ENCODE data around the gene ICAM3.
"Not testable (repeated sequence)": the region's sequence is repeated elsewhere in the genome, so short reads cannot be mapped to it uniquely, and the experiment has no call there.

The ICAM3 gene

DNA sequence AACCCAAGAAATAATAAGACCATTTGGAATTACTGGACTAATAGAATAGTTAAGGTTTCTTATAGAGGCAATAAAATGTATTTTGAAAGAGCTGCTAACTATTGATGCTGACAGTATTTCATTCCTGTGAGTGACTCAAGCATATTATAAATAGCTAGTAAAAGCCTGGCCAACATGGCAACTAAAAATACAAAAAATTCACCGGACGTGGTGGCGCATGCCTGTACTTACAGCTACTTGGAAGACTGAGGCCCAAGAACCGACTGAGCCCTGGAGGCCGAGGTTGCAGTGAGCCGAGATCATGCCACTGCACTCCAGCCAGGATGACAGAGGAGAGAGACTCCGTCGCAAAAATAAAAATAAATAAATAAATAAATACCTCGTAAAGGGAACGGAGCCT is 5.4 kb upstream of the ICAM3 start:
- DNase-seq: no peak

DNA sequence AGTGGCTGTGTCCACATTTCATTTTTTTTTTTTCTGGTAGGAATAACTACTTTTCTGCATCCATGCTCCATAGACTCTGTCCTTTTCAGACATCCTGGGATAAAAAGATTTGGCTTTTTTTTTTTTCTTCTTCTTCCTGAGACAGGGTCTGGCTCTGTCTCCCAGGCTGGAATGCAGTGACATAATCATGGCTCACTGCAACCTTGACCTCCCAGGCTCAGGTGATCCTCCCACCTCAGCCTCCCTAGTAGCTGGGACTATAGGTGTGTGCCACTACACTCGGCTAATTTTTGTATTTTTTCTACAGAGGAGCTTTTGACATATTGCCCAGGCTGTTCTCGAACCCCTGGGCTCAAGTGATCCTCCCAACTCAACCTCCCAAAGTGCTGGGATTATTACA is 4.1 kb upstream of the ICAM3 start:
- no peak for DNase-seq

DNA sequence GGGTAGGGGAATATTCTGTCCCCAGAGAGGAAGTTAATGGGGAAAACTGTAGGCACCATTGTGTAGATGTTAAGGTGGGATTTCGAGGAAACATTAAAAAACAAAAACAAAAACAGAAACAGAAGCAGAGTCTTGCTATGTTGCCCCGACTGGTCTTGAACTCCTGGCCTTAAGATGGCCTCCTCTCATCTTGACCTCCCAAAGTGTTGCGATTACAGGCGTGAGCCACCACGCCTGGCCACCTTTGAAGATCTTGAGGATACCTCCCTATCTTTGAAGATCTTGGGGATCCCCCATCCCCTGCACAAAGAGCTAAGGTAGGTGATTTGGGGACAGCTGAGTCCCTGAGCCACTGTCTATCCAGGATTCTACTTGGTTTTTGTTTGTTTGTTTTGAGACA is 553 bp upstream of the ICAM3 start:
- no peak for DNase-seq

DNA sequence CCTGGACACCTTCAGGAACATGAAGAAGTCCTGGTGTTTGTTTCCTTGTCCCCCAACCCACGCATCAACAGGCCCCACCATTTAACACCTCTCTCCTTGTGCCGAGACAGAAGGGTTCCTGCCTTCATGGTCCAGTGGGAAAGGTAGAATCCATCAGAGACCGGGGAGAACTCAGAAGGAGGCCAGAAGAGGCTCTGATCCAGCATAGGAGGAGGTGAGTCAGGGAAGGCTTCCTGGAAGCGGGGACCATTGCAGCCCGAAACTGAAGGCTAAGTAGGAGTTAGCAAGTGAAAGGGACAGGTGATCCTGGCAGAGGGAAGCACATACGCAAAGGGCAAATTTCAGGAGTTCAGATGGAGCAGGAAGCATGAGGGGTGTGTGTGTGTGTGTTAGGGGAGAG is 484 bp downstream of the ICAM3 start:
- no peak for DNase-seq

DNA sequence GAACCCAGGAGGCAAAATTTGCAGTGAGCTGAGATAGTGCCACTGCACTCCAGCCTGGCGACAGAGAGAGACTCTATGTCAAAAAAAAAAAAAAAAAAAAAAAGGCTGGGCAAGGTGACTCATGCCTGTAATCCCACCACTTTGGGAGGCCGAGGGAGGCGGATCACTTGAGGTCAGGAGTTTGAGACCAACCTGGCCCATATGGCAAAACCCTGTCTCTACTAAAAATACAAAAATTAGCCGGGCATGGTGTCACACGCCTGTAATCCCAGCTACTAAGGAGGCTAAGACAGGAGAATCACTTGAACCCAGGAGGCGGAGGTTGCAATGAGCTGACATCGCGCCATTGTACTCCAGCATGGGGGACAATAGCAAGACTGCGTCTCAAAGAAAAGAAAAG is 2.7 kb downstream of the ICAM3 start:
- not testable (repeated sequence) for DNase-seq

DNA sequence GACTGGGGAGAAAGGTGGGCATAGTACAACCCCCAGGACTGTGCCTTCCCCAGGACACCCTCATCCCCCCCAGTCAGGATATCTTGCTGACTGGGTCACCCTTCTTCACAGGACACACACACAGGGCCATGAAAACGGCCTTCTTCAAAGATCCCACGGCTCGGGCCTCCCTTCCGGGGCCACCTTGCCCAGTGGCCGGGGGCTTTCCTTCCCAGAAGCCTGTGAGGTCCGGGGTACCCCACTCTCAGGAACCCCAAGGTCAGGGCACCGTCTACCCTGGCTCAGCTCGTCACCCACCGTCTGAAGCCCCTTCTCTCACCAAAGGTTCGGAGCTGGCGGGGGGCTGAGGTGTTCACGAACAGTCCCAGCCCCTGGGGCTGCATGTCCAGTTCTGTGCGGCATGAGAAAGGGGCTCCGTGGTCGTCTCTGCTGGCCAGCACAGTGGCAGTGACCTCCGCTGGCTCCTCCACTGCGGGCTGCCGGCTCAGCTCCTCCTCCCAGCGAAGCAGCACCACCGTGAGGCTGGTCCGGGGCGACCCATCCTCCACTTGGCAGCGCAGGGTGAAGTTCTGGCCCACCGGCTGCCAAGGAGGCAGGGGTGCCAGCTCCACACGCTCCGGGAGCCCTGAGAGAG is 4.0 kb downstream of the ICAM3 start:
- DNase-seq: no peak

DNA sequence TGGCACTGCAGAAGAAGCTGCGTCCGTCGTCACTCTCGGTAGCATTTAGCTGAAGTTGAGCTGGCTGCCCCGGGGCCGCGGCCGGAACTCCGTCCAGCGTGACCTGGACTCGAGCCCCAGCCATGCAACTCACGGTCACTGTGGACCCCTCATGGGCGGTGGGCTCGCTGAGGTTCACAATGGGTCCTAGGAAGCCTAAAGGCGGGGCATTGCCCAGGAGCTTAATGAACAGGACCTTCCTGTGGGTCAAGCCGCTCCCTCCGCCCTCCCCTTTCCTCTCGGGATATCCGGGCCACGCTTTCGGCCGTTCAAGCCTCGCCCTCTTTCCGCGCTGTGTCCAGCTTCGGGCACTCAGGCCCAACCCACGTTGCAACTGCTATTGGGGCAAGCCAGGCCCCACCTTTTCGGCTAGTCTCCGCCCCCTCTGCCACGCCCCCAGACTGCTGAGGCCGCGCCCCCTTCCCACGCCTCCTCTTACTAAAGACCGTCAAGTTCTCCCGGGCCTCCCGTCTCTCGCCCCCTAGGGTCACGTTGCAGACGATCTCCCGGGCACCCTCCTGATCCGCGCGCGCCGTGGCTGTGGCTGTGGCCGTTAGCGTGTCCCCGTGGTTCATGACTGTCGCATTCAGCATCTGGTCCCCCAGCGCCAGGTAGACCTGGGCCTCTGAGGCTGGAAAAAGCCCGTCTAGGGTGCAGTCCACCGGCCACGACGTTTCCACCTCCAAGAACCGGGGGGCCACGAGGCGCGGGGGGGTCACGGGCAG is 4.7 kb downstream of the ICAM3 start:
- peak; percentile 51 to 74 (median 55) for DNase-seq

DNA sequence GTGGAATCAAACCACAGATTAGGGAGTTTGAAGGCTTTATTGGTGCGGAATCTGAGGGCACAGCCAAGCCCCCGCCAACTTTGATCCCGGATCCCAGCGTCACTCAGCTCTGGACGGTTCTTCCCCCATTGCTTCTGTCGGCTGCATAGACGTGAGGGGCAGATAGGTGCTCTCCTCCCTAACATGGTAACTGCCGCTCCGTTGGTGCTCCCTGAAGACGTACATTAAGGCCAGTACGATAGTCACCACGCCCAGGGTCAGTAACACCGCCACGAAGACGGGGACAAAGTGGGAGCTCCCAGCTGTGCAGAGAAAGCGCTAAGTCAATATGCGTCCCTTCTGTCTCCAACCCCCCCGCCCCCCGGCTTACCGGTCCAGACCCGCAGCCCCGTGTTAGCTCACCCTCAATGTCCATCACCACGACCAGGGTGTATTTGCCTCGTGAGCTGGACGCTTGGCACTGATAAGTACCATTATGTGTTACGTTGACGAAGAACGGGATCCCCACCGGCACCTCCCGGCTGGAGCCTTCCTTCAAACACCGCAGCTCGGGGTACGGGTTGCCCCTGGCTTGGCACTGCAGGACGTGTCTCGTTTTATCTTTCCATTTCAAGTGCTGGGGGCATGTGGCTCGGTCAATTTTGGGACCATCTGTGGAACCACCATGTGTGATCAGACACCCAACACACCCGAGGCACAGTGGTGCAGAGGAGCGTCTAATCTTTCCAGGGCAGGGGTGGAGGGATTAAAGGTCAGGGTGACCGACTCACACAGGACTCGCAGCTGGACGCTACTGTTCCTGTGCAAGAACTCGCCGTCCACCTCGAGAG is 5.5 kb downstream of the ICAM3 start:
- DNase-seq: no peak

DNA sequence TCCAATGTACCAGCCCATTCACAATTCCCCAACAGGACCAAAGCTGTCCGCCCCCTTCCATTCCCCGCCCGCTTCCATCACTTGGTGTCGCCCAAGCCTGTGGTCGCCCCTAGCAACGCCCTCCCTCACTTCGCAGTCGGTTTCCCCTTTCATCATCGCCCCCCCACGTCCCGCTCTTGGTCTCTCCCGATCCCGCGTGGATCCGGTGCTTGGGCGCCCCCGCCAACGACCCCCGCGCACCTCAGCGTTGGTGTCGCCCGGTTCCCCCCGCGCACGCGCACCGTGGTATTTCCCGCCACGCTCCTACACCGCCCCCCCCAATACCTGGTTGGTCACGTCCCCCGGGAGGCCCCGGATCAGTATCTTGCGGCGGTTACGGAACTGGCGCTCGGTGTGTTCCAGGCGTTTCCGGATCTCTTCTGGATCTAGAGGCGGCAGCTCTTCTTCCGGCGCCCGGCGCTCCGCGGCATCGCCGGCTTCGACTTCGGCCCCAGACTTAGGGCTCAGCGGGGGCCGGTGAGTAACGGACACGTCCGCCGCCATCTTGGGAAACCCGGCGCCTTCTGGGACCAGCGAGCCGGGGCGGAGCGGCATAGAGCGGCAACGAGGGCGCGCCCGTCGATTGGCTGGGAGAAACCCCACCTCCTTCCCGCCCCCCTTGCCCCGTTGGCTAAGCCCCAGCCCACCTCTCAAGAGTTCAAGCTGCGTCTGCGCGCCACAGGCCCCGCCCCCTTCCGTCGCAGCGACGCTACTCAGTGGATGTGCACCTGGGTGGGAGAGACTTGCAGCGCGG is 6.3 kb downstream of the ICAM3 start, which contains the start of gene RAVER1:
RAVER1 (minus strand) TSS at position 565 of the 793 bp plus-strand sequence; CDS start at position 543, 22 bp downstream.
- DNase-seq: peak; percentile 98 to 99 (median 98)

DNA sequence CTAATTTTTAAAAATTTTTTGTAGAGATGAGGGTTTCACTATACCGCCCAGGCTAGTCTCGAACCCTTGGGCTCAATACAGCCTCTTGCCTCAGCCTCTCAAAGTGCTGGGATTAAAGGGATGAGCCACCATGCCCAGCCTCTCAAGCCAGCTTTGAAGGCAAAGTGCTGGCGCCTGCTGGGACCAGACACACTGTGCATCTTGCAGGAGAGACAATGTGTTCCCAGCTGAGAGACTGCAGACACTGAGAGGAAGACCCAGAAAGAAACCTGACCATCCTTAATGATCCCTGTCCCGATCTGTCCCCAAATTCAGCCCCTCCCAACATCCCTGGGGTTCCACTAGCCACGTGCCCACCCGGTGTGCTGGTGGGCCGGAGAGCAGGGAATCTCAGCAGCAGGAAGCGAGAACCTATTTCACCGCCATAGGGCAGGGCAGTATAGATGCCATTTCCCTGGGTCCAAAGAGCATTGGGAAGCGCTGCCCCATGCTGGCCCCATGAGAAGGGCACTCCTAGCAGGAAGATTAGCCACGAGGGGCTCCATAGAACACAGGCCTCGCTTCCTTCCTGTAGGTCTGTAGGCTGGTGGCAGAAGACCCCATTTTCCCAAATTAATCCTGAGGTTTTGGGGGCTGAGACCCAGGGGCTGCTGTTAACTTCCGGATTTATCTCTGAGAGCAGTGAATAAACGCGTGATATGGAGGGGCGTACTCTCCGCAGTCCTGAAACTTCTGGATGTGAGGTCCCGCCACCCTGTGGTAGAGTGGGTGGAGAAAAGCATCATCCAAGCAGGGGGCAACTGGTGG is 7.1 kb downstream of the ICAM3 start:
- peak in 1 of 4 experiments; percentile 21 for DNase-seq

DNA sequence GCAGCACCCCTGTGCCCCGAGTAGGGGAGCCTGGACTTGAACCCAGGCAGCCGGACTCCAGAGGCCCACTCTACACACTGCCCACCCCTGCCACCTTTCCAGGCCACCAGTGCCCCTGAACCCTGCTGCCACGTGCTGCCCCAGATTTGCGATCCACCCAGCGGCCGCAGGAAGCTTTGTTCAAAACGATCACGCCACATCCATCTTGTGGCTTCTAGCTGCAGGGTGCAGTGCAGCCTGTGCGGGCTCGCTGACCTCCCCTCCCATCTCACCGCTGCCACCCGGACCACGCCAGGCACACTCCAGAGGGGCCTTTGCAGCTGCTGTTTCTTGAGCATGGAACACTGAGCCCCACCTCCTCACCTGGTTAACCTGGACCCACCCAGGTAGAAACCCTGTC is 9.9 kb downstream of the ICAM3 start:
- no peak for DNase-seq

DNA sequence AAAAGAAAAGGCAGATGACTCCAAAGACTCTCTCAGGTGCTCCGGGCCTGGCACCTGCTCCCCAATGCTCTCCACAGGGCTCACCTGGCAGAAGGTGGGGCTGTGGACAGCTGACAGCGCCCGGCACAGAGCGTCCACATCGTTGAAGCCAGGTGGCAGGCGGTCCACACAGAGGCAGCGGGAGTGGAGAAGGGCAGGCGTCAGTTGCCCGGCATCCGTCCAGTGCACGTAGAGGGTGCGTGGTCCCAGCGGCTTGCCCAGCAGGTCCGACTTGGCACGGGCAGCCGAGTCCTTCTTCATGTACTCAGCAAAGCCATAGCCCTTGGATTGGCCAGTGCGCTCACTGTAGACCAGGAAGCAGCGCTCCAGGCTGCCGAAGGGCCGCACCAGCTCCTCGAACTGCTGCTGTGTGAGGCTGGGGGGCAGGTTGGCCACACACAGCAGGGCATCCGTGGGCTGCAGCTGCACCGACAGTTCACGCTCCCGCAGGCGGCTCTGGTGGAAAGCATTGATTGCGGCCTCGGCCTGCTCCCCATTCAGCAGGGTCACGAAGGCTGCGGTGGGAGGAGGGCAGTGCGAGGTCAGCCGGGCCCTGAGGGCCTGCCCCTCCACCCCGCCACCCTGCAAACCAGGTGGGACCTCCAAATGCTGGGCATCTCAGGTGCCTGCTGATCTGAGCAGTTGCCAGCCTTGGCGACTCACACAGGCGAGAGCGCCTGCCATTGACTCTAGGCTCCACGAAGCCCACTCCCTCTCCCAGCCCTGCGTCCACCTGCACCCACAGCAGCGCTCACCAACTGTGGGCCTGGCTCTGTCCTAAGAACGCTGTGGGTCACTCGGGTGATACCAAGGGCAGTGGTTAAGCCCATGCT is 10.6 kb downstream of the ICAM3 start:
- DNase-seq: no peak

DNA sequence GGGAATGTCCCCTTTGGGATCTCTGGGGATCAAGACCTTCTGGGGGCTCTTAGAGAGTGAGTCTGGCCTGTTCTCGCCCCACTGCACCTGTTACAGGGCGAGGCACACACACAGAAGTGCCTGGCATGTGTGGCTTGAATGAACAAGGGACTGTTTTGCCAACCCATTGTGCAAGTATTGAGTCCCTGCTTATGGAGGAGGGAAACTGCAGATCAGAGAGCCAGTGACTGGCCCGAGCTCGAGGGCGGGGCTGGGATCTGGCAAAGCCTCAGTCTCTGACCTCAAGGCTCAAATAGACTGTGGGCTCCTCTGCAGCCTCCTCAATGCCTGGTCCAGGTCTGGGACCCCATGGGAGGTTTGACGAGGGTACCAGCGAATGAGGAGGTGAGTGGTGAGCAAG is 11.6 kb downstream of the ICAM3 start:
- DNase-seq: no peak

DNA sequence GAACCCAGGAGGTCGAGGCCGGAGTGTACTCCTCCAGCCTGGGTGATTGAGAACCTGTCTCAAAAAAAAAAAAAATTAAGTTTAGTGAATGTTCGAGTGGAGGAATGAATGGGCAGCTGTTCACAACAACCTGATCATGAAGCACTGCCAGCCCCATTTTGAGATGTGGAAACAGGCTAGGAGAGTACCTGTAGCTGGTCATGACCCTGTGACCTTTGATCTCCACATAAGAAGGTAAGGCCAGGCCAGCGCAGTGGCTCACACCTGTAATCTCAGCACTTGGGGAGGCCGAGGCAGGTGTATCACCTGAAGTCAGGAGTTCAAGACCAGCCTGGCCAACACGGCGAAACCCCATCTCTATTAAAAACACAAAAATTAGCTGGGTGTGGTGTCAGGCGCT is 13.7 kb downstream of the ICAM3 start:
- DNase-seq: no peak

DNA sequence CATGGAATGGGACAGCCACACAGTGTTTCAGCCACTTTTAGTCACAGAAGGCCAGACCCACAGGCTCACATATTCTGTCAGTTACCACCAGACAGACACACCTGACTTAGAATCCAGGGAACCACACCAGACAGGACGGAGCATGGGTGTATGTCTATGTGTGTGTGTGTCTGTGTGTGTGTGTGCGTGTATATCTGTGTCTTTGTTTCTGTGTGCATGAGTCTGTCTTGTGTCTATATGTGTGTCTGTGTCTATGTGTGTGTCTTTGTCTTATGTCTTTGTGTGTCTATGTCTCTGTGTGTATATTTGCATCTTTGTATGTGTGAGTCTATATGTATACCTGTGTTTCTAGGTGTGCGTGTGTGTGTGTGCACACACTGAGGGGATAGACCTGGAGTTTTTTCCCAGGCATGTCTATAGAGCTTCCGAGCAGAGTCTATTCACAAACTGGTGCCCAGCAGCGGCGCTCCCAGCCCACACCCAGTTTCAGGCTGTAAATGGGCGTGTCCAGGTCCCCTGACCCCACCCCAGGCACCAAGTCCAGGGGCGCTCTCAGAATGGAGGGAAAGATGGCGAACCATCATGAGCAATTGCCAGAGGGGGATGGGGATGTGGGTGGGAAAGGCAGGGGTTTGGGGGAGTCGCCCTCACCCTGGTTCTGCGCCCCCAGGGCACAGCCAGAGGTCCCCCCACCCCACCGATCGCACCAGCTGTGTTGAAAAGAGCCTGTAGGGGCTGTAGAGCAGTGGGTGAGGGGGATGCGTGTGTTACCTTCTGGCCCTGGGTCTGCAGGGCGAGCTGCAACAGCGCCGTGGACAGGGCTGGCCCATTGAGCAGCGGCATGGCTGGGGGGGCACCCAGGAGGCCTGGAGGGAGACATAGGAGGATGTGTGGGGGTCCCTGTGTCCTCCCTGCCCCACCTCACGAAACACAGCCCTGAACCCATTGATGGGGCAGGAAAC is 17.3 kb downstream of the ICAM3 start:
- no peak for DNase-seq

DNA sequence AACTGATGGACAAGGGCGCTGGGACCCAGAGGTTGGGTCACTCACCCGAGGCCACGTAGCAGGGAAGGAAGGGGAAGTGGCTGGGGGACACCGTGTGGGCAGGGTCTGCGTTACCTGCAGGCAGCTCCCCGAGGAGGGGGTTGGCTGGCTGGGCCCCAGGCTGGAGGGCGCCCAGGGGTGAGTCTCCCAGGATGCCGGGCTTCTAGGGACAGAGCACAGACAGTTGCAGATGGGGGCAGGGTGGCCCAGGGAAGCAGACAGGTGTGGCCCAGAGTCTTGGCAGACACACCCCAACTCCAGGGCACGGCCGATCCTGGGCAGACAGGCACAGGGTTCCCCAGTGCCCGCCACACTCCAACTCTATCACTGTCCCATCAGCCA is 18.0 kb downstream of the ICAM3 start:
- DNase-seq: no peak

DNA sequence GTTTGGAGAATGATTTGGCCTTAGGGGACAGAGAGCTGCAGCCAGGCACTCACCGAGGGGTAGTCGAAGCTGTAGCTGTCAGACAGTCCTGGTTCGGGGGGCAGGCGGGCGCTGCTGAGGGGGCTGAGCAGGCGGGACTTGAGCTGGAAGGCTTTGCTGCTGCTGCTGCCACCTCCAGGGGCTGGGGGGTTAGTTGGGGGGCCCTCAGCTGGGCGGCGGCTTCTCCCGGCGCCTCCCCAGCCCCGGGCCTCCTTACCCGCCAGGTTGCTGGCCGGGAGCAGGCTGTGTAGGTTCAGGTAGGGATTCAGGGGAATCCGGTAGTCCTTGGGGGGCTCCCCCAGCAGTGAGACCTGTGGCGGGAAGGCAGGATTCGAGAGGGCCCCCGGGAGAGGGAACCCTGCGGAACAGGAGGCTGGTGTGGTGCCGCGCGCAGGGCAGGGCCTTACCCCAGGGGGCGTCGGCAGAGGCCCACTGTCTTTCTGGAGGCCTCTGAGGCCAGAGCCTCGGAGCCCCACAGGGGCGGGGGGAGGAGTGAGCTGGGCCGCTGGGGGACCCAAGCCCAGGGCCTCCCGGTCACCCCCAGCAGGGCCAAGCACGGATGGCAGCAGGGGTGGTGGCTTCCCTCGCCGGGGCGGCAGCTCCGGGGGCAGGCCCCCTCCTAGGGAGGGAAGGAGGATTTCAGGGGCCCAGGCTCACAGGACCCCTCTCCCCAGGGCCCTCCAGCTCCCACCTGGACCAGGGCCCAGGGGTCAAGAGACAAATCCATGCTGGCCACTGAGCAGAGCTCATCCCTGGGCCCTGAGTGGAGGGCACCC is 18.6 kb downstream of the ICAM3 start:
- no peak for DNase-seq

All from suppressor macrophage (primary cell).